Kidney (tissue), 14 donors: ENCODE data around the gene CADM4. TPM values are rescaled to one million over a fixed set of nuclear protein-coding genes. Genes with fewer than 3 reads are reported as not detected.

Source experiments
- DNase-seq, 5 donors: peaks; one replicate each; pipeline ENCODE4 v3.0.0-alpha.2; 2013 to 2020
- FAIRE-seq: peaks from 2 replicates; lab custom pipeline; 2012; peaks lifted over from hg19 to GRCh38; lab: Jason Lieb, UNC
- H3K27ac ChIP-seq, 2 donors: one replicate each; pipeline ENCODE4 v1.7.0; 2013; ENCODE audit warnings: low read depth in 2 of 2, low read length in 2 of 2, inconsistent platforms in 1 of 2
- H3K27me3 ChIP-seq: one replicate; pipeline ENCODE4 v1.7.1; 2013; ENCODE audit warnings: low read length, inconsistent platforms; ENCODE audit not compliant: control insufficient read depth, insufficient read depth
- H3K36me3 ChIP-seq, 3 donors: one replicate each; pipeline versions ENCODE4 v1.7.0 to v1.7.1; 2013; ENCODE audit warnings: low read length in 3 of 3, control low read depth in 1 of 3, inconsistent platforms in 1 of 3; ENCODE audit not compliant: insufficient read depth in 3 of 3, control insufficient read depth in 2 of 3
- H3K4me1 ChIP-seq, 3 donors: one replicate each; pipeline versions ENCODE4 v1.7.0 to v1.7.1; 2013; ENCODE audit warnings: low read length in 3 of 3, inconsistent platforms in 1 of 3, low read depth in 1 of 3; ENCODE audit not compliant: control insufficient read depth in 2 of 3, insufficient read depth in 2 of 3
- H3K4me3 ChIP-seq, 3 donors: one replicate each; pipeline versions ENCODE4 v1.7.0 to v1.8.1; 2013; ENCODE audit warnings: low read length in 3 of 3, control low read depth in 1 of 3, inconsistent platforms in 1 of 3
- H3K9ac ChIP-seq, 3 donors: one replicate each; pipeline versions ENCODE4 v1.7.0 to v1.7.1; 2013; ENCODE audit warnings: low read length in 3 of 3, control low read depth in 1 of 3, inconsistent platforms in 1 of 3
- H3K9me3 ChIP-seq, 3 donors: one replicate each; pipeline versions ENCODE4 v1.7.0 to v1.7.1; 2013; ENCODE audit warnings: low read length in 3 of 3, control low read depth in 1 of 3, inconsistent platforms in 1 of 3; ENCODE audit not compliant: control insufficient read depth in 2 of 3, insufficient read depth in 1 of 3
- CTCF ChIP-seq: IDR thresholded peaks from 3 replicates; pipeline ENCODE4 v1.5.1; 2012; ENCODE audit warnings: mild to moderate bottlenecking, moderate library complexity, borderline replicate concordance; ENCODE audit not compliant: insufficient read depth; ENCODE audit errors: extremely low read depth
- intact Hi-C: fragments of 100-400 bp; cut with DNase I; formaldehyde crosslinking; loops from one replicate; pipeline ENCODE4 v1.11.1; 2022
- polyA plus RNA-seq: library from polyadenylated mRNA; stranded (reverse); fragments of 350-450 nt; fragmentation: Illumina TruSeq; extraction: RNeasy Lipid Tissue Mini Kit (QIAGEN cat#74804); gene quantifications from one replicate; pipeline ENCODE4 v1.2.3, GENCODE V29; 2014; ENCODE audit warnings: low read depth, low replicate concordance; ENCODE audit not compliant: insufficient read depth
- total RNA-seq: library from RNA; stranded (reverse); fragmentation: NEBNext Ultra II Directional; extraction: Animal tissue kit (Norgen Biotek cat#: 25700); gene quantifications from one replicate; pipeline ENCODE4 v1.2.1, GENCODE V29; 2021
- donor health status: control.
- donor health status: control.
- donor health status: control.
- donor health status: control.
- donor health status: control.
- donor health status: DM: yes; HTN: yes; CAD: no.
- donor health status: Normal renal cell carcinoma (clear cell type).

CADM4 gene
- total and polyA plus RNA-seq, 2 donors from 2014 or later, result 25.3 to 47.0 TPM

- Histone ChIP-seq H3K9ac (no peak overlapping the region), H3K9me3 (no peaks in the 10 kb centered on the region), H3K4me1 (peaks cover 0 to 7% (median 0%) of the 10 kb centered on the region in 3 donors), H3K27ac (no peak overlapping the region), H3K36me3 (no peaks in the 10 kb centered on the region), H3K4me3 (no peak overlapping the region), H3K27me3 (no peaks in the 10 kb centered on the region)
- FAIRE-seq (no peak), DNase-seq (no peak)
- intact Hi-C loops, result no loop called here
- no peak for TF ChIP-seq CTCF
These were observed 17.6 kb downstream of the CADM4 start for GRCh38 chr19:43622070-43622469.

GRCh38 chr19:43620061-43621001 is 19.3 kb downstream of the CADM4 start:
- no peaks in the 10 kb centered on the region for H3K36me3 ChIP-seq
- TF ChIP-seq CTCF, result no peak
- H3K4me3 ChIP-seq, result peak overlapping the region; percentile 79 to 97 (median 92)
- peaks cover 0 to 7% (median 0%) of the 10 kb centered on the region in 3 donors for H3K4me1 ChIP-seq
- peak overlapping the region; percentile 24 to 83 (median 80) for H3K9ac ChIP-seq
- DNase-seq, result peak in 1 of 5 donors; percentile 28
- H3K27ac ChIP-seq, result peak overlapping the region; percentile 93 to 95
- H3K9me3 ChIP-seq, result no peaks in the 10 kb centered on the region
- intact Hi-C loops, result no loop called here
- FAIRE-seq, result no peak
- H3K27me3 ChIP-seq, result no peaks in the 10 kb centered on the region

DNA sequence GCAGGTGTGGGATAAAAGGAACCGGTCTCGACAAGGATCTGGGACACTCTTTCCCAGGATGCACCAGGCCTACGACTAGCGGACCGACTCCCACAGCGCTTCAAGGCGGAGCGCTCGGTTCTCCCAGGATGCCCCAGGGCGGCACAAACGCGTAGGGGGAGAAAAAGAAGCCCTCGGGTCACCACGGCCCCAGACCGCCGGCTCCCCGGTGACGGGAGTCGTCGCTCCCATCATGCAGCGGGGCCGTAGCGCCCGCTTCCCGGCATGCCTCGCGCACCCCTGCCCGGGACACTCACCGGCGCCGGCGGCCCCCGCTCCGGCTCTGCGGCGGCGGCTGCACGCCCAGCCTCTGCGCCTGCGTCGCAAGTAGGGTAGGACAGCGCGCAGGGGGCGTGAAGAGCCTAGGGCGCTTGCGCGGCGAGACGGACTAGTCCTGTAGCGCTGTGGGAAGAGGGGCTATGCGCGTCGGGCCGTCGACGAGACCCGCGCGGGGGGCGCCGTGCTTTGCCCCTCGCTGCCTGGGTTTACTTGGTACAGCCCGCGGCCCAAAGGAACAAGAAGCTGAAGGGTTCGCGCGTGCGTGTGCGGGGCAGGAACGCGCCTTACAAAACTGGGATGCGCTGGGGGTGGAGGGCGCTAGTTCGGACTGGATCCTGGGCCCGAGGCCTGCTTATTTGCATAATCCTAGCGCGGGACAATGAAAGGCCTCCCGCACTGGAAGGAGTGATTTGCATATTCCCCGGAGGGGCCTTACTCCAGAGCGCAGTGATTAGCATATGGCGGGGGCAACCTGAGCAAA is 20.2 kb downstream of the CADM4 start, which contains the start of gene ZNF428:
TSS of gene ZNF428 (minus strand) at position 368 of the 799 bp plus-strand sequence. CDS start 5,325 bp downstream, outside the sequence.
- peaks cover 0 to 7% (median 0%) of the 10 kb centered on the region in 3 donors for H3K4me1 ChIP-seq
- peak within 1 kb of the TSS; percentile 83 to 98 (median 91) for H3K9ac ChIP-seq
- no peak for TF ChIP-seq CTCF
- DNase-seq (peak; percentile 92 to 98 (median 96)), FAIRE-seq (no peak)
- H3K36me3 ChIP-seq, result no peaks in the 10 kb centered on the region
- H3K27ac ChIP-seq, result peak within 1 kb of the TSS; percentile 93 to 95
- intact Hi-C loops, result no loop called here
- H3K27me3 ChIP-seq, result no peaks in the 10 kb centered on the region
- no peaks in the 10 kb centered on the region for H3K9me3 ChIP-seq
- H3K4me3 ChIP-seq, result peak within 1 kb of the TSS; percentile 92 to 97 (median 92)
